Upper lobe of left lung (tissue), 4 donors: ENCODE measurements around the gene CLEC4D.
"Not testable (repeated sequence)": the region's sequence is repeated elsewhere in the genome, so short reads cannot be mapped to it uniquely, and the experiment has no call there.

Experiments
- POLR2A ChIP-seq, 4 donors: fragments of 450-650 bp; IDR thresholded peaks; one replicate each; pipeline ENCODE4 v1.5.1; 2016 to 2017; ENCODE audit warnings: antibody characterized with exemption in 4 of 4, mild to moderate bottlenecking in 2 of 4
- POLR2AphosphoS5 ChIP-seq, 2 donors: sonication (generic); formaldehyde crosslinking; IDR thresholded peaks; one replicate each; pipeline ENCODE4 v1.5.1; 2017; ENCODE audit warnings: antibody characterized with exemption in 2 of 2
- TF ChIP-seq, protein P1 (sequence below), 6 experiments: fragments of 450-650 bp in 4 of 6; fragments of 200-600 bp in 2 of 6; sonication (generic) in 2 of 6; IDR thresholded peaks; one replicate each; pipeline ENCODE4 v1.5.1; 2016 to 2019; ENCODE audit warnings: antibody characterized with exemption in 6 of 6

DNA sequence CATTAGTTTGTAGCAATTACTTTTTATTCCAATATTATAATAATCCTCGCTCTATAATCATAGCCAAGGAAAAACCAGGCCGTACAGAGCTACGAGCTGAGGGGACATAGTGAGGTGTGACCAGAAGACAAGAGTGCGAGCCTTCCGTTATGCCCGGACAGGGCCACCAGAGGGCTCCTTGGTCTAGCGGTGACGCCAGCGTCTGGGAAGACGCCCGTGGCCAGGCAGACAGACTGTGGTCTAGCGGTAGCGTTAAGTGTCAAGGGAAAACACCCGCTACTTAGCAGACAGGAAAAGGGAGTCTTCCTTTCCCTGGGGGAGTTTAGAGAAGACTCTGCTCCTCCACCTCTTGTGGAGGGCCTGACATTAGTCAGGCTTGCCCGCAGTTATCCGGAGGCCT, 24.5 kb downstream of the CLEC4D start:
- not testable (repeated sequence) for TF ChIP-seq POLR2A, POLR2AphosphoS5 (IDR thresholded peaks at IDR 0.05)
- TF ChIP-seq, protein P1, sequence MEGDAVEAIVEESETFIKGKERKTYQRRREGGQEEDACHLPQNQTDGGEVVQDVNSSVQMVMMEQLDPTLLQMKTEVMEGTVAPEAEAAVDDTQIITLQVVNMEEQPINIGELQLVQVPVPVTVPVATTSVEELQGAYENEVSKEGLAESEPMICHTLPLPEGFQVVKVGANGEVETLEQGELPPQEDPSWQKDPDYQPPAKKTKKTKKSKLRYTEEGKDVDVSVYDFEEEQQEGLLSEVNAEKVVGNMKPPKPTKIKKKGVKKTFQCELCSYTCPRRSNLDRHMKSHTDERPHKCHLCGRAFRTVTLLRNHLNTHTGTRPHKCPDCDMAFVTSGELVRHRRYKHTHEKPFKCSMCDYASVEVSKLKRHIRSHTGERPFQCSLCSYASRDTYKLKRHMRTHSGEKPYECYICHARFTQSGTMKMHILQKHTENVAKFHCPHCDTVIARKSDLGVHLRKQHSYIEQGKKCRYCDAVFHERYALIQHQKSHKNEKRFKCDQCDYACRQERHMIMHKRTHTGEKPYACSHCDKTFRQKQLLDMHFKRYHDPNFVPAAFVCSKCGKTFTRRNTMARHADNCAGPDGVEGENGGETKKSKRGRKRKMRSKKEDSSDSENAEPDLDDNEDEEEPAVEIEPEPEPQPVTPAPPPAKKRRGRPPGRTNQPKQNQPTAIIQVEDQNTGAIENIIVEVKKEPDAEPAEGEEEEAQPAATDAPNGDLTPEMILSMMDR (IDR thresholded peaks at IDR 0.05) = not testable (repeated sequence)
